ENCODE results near the gene VAPA. TPM values are rescaled to one million over a fixed set of nuclear protein-coding genes. Genes with fewer than 3 reads are reported as not detected.

VAPA gene
- total and polyA plus RNA-seq, 2 of the 4 experiments (the other 2 are of a cell fraction), result 199 to 206 TPM

DNA sequence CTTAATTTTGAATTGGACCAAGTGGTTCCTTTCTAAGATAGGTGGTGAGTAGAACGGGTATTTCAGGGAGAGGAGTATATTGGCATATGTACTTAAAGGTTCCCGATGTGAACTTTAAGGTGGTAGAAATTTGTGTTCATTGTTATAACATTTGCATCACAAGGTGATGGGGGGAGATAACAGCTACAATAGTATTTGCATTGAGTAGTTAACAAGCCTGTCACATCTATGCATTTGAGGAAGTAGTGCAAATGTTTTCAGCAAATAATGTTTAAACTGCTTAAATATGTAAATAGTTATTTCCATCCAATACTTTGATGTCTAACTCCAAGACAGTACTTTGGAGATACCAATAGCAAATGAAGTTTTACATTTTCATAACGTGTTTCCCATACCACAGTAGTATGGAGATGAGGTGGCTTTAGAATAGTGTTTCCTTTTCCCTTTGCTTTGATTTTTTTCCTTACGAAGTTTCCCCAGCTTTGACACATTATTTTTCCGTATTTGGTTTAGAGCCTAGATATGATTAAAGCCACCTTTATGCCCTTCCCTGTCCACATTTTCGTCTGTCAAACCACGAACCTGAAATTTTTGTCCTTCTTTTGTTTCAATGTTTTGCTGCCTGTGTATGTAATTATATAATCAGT is 46.6 kb downstream of the VAPA start:
- no peak overlapping the region for H3K4ac ChIP-seq (ENCODE audit: low read depth, low read length)
- peaks cover 3 to 12% of the 10 kb centered on the region in 2 experiments; a peak in 2 of 4 replicates for H3K79me1 ChIP-seq (ENCODE audit: low read depth in 1 of 2, low read length in 2 of 2)
- no peak overlapping the region for H3K27ac ChIP-seq (ENCODE audit: insufficient read depth, low read length)
- H3K4me2 ChIP-seq (ENCODE audit: low read depth, low read length), result no peak overlapping the region
- intact Hi-C loops (cut with micrococcal nuclease), result no loop called here
- H3K9ac ChIP-seq (ENCODE audit: low read depth, low read length), result no peak overlapping the region
- H2AK9ac ChIP-seq (replicated peaks; ENCODE audit: low read depth, low read length, poor library complexity), result no peak overlapping the region
- no TSS peak for BruUV-seq (replicated peaks)
- no peak overlapping the region for H4K8ac ChIP-seq (ENCODE audit: low read depth in 2 of 2, low read length in 2 of 2)
- no peak for TF ChIP-seq MXI1 (IDR thresholded peaks at IDR 0.05; ENCODE audit: borderline replicate concordance, low read depth, low read length)
- no peak for TF ChIP-seq MAZ (IDR thresholded peaks at IDR 0.05; ENCODE audit: borderline replicate concordance, low read depth, low read length)
- TF ChIP-seq, protein P1, sequence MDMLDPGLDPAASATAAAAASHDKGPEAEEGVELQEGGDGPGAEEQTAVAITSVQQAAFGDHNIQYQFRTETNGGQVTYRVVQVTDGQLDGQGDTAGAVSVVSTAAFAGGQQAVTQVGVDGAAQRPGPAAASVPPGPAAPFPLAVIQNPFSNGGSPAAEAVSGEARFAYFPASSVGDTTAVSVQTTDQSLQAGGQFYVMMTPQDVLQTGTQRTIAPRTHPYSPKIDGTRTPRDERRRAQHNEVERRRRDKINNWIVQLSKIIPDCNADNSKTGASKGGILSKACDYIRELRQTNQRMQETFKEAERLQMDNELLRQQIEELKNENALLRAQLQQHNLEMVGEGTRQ (IDR thresholded peaks at IDR 0.05; ENCODE audit: low read depth, low read length), result no peak
- no peak for TF ChIP-seq CEBPB (IDR thresholded peaks at IDR 0.05; ENCODE audit: low read depth, low read length)
- no peak for TF ChIP-seq FOS (IDR thresholded peaks at IDR 0.05; ENCODE audit: low read depth, low read length)
- TF ChIP-seq, protein P2, sequence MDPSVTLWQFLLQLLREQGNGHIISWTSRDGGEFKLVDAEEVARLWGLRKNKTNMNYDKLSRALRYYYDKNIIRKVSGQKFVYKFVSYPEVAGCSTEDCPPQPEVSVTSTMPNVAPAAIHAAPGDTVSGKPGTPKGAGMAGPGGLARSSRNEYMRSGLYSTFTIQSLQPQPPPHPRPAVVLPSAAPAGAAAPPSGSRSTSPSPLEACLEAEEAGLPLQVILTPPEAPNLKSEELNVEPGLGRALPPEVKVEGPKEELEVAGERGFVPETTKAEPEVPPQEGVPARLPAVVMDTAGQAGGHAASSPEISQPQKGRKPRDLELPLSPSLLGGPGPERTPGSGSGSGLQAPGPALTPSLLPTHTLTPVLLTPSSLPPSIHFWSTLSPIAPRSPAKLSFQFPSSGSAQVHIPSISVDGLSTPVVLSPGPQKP (IDR thresholded peaks at IDR 0.05; ENCODE audit: borderline replicate concordance, low read depth, low read length), result no peak
- no peak for TF ChIP-seq CHD1 (IDR thresholded peaks at IDR 0.05; ENCODE audit: low read depth, low read length)
- no peak for TF ChIP-seq RCOR1 (IDR thresholded peaks at IDR 0.05; ENCODE audit: insufficient replicate concordance, low read length)
- no peak for TF ChIP-seq RFX5 (IDR thresholded peaks at IDR 0.05; ENCODE audit: low read depth, low read length)
- TF ChIP-seq, protein P3, sequence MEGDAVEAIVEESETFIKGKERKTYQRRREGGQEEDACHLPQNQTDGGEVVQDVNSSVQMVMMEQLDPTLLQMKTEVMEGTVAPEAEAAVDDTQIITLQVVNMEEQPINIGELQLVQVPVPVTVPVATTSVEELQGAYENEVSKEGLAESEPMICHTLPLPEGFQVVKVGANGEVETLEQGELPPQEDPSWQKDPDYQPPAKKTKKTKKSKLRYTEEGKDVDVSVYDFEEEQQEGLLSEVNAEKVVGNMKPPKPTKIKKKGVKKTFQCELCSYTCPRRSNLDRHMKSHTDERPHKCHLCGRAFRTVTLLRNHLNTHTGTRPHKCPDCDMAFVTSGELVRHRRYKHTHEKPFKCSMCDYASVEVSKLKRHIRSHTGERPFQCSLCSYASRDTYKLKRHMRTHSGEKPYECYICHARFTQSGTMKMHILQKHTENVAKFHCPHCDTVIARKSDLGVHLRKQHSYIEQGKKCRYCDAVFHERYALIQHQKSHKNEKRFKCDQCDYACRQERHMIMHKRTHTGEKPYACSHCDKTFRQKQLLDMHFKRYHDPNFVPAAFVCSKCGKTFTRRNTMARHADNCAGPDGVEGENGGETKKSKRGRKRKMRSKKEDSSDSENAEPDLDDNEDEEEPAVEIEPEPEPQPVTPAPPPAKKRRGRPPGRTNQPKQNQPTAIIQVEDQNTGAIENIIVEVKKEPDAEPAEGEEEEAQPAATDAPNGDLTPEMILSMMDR (conservative IDR thresholded peaks at IDR 0.05; ENCODE audit: low read depth, low read length), result no peak
- no peak for TF ChIP-seq RAD21 (IDR thresholded peaks at IDR 0.05; ENCODE audit: low read length)
- H2AFZ ChIP-seq (replicated peaks; ENCODE audit: low read length, poor library complexity), result no peak overlapping the region
- 71% methylated on average over 1 of the region's 7 CpGs; no CpG with 5 or more reads in 1 of the 2 experiments for WGBS, 2 experiments (ENCODE audit: extremely low coverage in 2 of 2, insufficient read length in 1 of 2)
- in situ Hi-C loops (cut with MboI; ENCODE audit: low sequenced_read_pairs), result no loop called here
- no peak overlapping the region for H2BK15ac ChIP-seq (ENCODE audit: low read depth, low read length)
- DNase-seq (no peak), ATAC-seq (ENCODE audit: low read depth) (no peak)
- no peak overlapping the region for H3K18ac ChIP-seq (ENCODE audit: low read depth, low read length)
- no peak overlapping the region for H2AK5ac ChIP-seq (ENCODE audit: low read depth, low read length)
- H4K91ac ChIP-seq (ENCODE audit: insufficient read depth, low read depth, low read length), result no peak overlapping the region
- ChIA-PET POLR2A (ENCODE audit: unreplicated experiment) (no interaction called here), CTCF (no interaction called here)
- dilution Hi-C loops (cut with HindIII; ENCODE audit: low sequenced_read_pairs, unreplicated experiment), result no loop called here
- H3K56ac ChIP-seq (ENCODE audit: extremely low read depth, insufficient read depth, low read length), result no peak overlapping the region
- H3K23ac ChIP-seq (ENCODE audit: low read depth, low read length), result no peak overlapping the region
- H3K4me3 ChIP-seq (ENCODE audit: insufficient read depth, low read depth, low read length), result no peak overlapping the region
- H3K4me1 ChIP-seq (ENCODE audit: control insufficient read depth, insufficient read depth, low read length), result no peaks in the 10 kb centered on the region; the same call in 1 of the 2 replicates
- no peaks in the 10 kb centered on the region; the same call in 1 of the 2 replicates for H4K20me1 ChIP-seq (ENCODE audit: insufficient read depth, low read length)
- H3K9me1 ChIP-seq (ENCODE audit: insufficient read depth, low read length), result no peaks in the 10 kb centered on the region; the same call in 1 of the 2 replicates
- no peaks in the 10 kb centered on the region; the same call in 1 of the 2 replicates for H3K27me3 ChIP-seq (ENCODE audit: control insufficient read depth, insufficient read depth, low read length)
- H3K9me3 ChIP-seq (ENCODE audit: control insufficient read depth, insufficient read depth, low read length), result no peaks in the 10 kb centered on the region
- H2BK5ac ChIP-seq (ENCODE audit: low read depth, low read length, poor library complexity, severe bottlenecking), result no peak overlapping the region
- no peak overlapping the region for H2BK120ac ChIP-seq (ENCODE audit: low read depth, low read length)
- no peak overlapping the region for H4K5ac ChIP-seq (ENCODE audit: low read depth, low read length)
- no peaks in the 10 kb centered on the region for H3K36me3 ChIP-seq (ENCODE audit: control insufficient read depth, insufficient read depth, low read length)
- H2BK20ac ChIP-seq (ENCODE audit: low read depth, low read length), result no peak overlapping the region
- no peak overlapping the region for H3K14ac ChIP-seq (replicated peaks; ENCODE audit: low read depth, low read length)

All from IMR-90 (cell line).